GM19043 (cell line): Measurements from ENCODE around the gene FERMT2.

Experiments used
- ATAC-seq: cut with Tn5 transposase; IDR thresholded peaks from one replicate; pipeline ENCODE4 v1.9.1; 2021; ENCODE audit warnings: low read depth; ENCODE audit not compliant: unreplicated experiment

FERMT2 gene

GRCh38 chr14:52950898-52951680 lies at the start of gene FERMT2:
Gene FERMT2 (minus strand): TSS chr14:52951050. CDS start chr14:52950568, 482 bp downstream.
- no peak for ATAC-seq

GRCh38 chr14:52998376-52999015 lies 47.6 kb upstream of the FERMT2 start:
- no peak for ATAC-seq

GRCh38 chr14:52996493-52996892 lies 45.6 kb upstream of the FERMT2 start:
- no peak for ATAC-seq

GRCh38 chr14:52995998-52996397 lies 45.1 kb upstream of the FERMT2 start:
- ATAC-seq, result no peak

GRCh38 chr14:52992236-52992870 lies 41.5 kb upstream of the FERMT2 start:
- ATAC-seq, result no peak

GRCh38 chr14:52988139-52988538 lies 37.3 kb upstream of the FERMT2 start:
- ATAC-seq, result no peak

- no peak for ATAC-seq
These were observed 36.7 kb upstream of the FERMT2 start for GRCh38 chr14:52987514-52987913.

GRCh38 chr14:52987042-52987441 lies 36.2 kb upstream of the FERMT2 start:
- ATAC-seq, result no peak

- ATAC-seq, result no peak
These were observed 26.9 kb upstream of the FERMT2 start for GRCh38 chr14:52977798-52978197.

- no peak for ATAC-seq
These were observed 23.6 kb upstream of the FERMT2 start for GRCh38 chr14:52974406-52974805.

GRCh38 chr14:52961060-52961639 lies 10.3 kb upstream of the FERMT2 start:
- ATAC-seq, result no peak

- no peak for ATAC-seq
These were observed 9.8 kb upstream of the FERMT2 start for GRCh38 chr14:52960627-52961026.

- ATAC-seq, result no peak
These were observed 3.7 kb upstream of the FERMT2 start for GRCh38 chr14:52954346-52955214.

GRCh38 chr14:52951681-52952554 lies 1.1 kb upstream of the FERMT2 start:
- no peak for ATAC-seq

- ATAC-seq, result no peak
These were observed 396 bp downstream of the FERMT2 start for GRCh38 chr14:52950410-52950897.

- no peak for ATAC-seq
These were observed 990 bp downstream of the FERMT2 start for GRCh38 chr14:52949711-52950409.

GRCh38 chr14:52949249-52949648 lies 1.6 kb downstream of the FERMT2 start:
- no peak for ATAC-seq

GRCh38 chr14:52948836-52949235 lies 2.0 kb downstream of the FERMT2 start:
- no peak for ATAC-seq

- no peak for ATAC-seq
These were observed 2.8 kb downstream of the FERMT2 start for GRCh38 chr14:52948039-52948438.
